CD4-positive, alpha-beta T cell treated with Interleukin-21 for 1 hour (primary cell): ENCODE results near the gene RBM28.

Source experiments
- DNase-seq: peaks from one replicate; pipeline ENCODE4 v3.0.0-alpha.2; 2020

The RBM28 gene

DNA sequence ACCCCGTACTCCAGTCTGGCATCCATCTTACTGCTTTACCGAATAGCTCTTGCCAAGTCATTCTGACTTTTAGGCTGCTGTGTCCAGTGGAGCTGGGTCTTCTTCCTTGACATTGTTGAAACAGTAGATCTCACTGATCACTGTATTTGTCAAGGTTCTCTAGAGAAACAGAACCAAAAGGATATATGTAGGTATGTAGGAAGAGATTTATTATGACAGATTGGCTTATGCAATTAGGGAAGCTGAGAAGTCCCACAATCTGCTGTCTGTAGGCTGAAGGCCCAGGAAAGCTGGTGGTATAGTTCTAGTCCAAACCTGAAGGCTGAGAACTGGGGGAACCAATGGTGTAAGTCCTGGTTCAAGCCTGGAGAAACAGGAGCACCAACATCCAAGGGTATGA, 29.9 kb upstream of the RBM28 start:
- no peak for DNase-seq

DNA sequence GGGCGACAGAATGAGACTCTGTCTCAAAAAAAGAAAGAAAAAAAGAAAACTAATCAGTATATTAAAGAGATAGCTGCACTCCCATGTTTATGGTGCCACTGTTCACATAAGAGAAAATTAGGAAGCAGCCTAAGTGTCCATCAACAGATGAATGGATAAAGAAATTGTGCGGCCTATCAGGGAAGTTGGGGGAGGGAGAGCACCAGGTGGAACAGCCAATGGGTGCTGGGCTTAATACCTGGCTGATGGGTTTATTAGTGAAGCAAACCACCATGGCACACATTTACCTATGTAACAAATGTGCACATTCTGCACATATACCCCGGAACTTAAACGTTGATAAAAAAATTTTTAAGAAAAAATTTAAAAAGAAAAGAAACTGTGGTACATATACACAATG, 26.8 kb upstream of the RBM28 start:
- DNase-seq: no peak

DNA sequence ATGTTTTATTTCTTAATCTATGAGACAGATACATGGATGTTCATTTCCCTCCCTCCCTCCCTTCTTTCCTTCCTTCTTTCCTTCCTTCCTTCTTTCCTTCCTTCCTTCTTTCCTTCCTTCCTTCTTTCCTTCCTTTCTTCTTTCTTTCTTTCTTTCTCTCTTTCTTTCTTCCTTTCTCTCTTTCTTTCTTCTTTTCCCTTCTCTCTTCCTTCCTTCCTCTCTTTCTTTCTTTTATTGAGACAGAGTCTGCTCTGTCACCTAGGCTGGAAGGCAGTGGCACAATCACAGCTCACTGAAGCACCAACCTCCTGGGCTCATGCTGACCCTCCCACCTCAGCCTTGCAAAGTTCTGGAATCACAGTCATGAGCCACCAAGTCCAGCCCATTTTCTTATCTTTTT, 23.3 kb upstream of the RBM28 start:
- no peak for DNase-seq

GRCh38 chr7:128366300-128366699, 22.6 kb upstream of the RBM28 start:
- no peak for DNase-seq

DNA sequence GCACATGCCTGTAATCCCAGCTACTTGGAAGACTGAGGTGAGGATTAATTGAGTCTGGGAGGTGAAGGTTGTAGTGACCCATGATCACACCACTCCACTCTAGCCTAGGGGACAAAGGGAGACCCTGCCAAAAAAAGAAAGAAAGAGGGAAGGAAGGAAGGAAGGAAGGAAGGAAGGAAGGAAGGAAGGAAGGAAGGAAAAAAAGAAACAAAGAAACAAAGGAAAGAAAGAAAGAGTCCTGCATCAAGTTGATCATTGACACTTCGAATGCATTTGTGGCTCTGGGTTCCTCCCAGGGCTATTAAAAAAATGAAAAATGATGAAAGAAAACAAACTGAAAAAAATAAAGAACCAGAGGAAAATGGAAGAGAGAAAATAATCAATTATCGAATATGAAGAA, 21.7 kb upstream of the RBM28 start:
- no peak for DNase-seq

DNA sequence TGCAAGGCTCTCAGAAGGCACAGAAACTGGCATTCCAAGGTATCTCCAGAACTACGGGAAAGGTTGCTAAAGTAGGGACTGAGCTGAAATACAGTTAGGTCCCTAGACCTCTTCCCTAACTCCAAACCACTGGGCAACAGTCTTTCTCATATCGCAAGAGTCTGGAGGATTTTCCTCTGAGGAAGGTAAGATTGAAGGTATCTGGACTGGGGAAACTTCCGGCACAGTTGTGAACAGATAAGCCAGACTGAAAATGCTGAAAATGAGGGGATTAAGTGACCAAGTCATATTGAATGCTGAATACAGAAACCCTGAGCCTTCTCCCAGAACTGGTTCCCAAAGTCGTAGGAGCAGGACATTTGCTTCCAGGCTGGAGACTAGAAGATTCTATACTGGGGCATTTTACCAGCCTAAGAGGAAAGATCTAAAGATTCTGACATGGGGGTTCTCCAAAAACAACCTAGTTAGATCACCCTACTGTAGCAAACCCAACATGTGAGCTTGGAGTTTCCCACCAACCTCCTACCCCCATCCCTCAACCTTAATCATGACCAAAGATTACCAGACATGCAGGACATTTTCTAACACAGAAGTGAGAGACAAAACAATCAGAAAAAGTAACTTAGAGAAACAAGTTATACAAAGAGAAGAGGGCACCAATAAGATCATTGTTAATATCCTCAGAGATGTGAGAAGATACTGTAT, 20.6 kb upstream of the RBM28 start:
- DNase-seq: no peak

- no peak for DNase-seq
These were observed 19.6 kb upstream of the RBM28 start for GRCh38 chr7:128363261-128363721.

DNA sequence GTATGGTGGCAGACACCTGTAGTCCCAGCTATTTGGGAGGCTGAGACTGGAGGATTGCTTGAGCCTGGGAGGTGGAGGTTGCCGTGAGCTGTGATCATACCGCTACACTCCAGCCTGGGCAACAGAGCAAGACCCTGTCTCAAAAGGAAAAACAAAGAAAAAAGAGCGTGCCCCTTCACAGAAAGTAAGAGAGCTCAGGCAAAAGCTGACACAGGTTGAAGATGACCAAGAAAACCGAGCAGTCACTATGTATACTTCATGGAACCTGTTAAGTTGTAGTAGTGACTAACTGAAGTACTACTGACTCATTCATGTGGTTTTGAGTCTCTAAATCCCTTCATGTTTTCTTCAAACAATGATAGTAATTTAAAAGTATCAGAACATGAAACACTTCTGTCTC, 19.0 kb upstream of the RBM28 start:
- DNase-seq: no peak

DNA sequence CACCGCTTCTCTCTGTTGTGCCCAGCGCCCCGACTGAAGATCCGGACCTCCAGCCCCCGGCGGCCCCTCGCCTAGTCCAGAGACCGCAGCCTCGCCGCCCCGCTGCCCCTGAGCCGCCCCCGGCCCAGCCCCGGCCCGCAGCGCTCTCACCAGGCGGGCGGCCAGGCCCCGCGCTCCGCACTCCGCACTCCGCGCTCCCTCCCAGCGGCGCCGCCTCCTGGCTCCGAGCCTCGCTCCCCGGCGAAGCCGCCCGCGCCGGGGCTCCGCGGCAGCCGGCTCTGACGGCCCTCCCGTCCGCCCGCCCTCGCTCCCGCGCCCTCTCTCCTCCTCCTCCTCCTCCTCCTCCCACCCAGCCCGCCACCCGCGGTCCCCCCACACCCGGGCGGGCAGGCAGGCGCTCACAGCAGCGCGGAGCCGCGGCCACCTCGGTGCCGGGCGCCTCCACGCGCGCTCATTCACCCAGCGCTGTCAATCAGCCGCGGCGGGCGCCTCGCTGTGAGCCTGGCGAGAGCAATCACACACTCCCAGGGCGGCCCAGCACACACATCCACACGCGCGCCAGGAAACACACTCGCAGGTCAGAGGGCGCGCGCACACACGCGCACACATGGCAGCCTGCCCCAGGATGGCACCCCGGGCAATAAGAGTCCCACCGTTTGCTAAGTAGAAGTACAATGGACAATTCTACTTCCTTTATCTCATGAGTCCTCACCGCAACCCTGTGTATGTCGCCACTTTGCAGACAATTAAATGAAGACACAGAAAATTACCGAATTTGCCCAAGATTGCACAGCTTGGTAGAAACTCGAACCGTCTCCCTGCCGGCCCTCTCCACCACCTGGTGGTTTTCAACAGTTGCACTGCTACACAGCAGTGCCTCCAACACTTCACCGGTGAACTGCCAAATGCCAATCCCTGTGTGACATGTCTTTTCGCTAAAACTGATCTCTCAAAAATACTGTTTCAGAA, 18.0 kb upstream of the RBM28 start, which contains the start of gene PRRT4:
Gene PRRT4, minus strand, starts transcription at position 280 of the 969 bp plus-strand sequence.
- DNase-seq: peak; percentile 55

- DNase-seq: no peak
These were observed 16.6 kb upstream of the RBM28 start for GRCh38 chr7:128360359-128360678.

GRCh38 chr7:128359939-128360338, 16.2 kb upstream of the RBM28 start:
- DNase-seq: no peak

DNA sequence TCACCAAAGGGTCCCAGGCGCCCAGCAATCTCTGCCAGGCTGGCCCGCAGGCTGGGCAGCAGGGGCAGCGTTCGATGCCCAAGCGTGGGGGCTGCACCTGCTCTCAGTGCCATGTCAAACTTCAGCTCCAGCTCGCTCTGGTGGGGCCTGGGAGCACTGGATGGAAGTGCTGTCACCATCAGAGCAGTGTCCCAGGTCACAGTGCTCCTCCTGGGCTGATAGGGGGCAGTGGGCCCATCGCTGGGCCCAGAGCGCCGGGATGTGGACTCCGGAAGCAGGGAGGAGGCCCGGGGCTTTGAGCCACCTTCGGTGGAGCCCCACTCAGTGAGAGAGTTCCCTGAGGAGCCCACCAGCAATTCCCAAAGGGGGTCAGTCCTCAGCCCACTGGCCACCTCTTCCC, 15.6 kb upstream of the RBM28 start:
- no peak for DNase-seq

GRCh38 chr7:128358233-128358632, 14.5 kb upstream of the RBM28 start:
- DNase-seq: no peak

GRCh38 chr7:128357217-128357613, 13.5 kb upstream of the RBM28 start:
- no peak for DNase-seq

GRCh38 chr7:128356546-128357216, 13.0 kb upstream of the RBM28 start:
- no peak for DNase-seq

GRCh38 chr7:128353610-128354009, 9.9 kb upstream of the RBM28 start:
- no peak for DNase-seq

DNA sequence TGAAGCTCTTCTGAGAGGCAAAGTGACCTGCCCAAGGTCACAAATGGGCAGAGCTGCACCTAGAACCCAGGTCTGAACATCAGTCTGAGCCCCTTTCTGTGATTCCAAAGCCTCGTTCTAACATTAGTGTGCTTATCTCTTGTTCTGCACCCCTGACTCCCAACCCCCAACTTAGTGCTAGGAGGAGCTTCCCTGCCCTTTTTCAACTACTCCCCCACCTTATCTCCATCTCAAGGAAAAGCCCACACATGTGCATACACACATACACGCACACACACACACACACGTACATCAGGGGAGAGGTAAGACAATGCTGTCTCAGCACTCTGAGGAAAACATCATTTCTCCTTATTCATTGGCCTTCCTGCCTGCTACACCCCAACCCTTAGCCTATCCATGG, 9.5 kb upstream of the RBM28 start:
- no peak for DNase-seq

DNA sequence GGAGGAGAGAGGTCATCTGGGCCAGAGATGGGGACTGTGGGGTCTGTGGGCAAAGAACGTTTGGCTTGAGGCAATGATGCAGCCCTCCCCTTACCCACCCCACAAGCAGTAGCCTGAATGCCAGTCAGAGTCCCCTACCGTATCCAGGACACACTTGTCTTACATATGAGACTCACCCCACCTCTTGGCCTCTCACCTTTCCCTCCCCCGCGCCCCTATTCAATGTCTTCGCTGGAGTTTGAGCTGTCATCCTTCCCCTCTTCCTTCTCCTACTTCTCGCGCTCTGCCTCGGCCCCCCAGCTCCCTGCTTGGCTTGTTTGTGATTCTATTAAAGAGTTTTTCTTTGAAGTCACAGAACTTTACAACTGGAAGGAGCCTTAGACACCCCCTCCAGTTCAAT, 8.9 kb upstream of the RBM28 start:
- DNase-seq: no peak

DNA sequence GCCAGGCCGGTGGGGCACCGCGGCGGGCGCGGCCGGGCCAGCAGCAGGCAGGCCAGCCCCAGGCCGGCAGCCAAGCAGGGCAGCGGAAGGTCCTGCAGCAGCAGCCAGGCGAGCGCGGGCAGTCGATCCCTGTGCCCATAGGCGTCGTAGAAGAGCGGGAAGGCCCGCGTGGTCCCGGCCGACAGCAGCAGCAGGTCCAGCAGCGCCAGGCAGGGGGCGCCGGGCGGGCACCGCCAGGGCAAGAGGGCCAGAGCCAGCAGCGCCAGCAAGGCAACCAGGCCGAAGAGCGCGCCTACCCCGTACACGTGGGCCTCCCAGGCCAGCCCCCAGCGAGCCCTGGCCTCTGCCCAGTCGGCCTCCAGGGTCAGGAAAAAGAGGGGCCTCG, 8.4 kb upstream of the RBM28 start:
- DNase-seq: peak; percentile 26

DNA sequence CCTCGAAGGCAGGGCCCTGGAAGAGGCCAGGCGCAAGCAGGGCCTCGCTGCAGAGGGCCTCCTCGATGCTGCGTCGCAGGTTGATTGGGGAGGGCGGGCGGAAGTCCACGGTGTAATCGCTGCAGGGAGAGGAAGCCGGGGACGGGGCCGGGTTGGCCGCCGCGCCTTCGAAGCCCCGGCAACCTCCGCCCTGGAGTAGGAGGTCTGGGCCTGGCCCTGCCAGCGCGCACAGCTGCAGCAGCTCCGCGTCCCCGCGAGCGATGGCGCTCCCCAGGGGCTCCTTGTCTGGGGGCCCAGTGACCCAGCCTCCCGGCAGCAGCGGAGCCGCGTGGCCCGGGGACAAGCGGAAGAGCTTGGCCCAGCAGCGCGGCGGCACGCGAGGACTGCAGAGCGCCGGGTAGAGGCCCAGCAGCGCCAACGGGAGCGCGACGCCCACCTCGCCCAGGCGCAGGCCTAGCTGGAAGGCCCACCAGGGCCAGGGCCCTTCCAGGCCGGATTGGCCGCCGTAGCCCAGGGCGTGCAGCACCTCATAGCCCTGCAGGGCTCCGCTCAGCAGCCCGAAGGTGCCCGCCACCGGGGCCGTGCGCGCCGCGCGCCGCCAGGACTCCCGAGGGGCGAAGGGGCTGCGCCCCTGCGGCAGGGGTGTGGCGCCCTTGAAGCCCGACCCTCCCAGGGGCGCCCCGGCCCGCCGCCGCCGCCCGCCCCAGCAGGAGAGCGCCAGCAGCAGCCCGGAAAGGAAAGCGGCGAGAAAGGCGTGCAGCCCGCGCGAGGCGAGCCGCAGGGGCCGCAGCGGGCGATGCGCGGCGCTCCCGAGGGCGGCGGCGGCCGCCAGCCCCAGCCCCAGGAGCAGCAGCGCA, 7.8 kb upstream of the RBM28 start:
- no peak for DNase-seq

DNA sequence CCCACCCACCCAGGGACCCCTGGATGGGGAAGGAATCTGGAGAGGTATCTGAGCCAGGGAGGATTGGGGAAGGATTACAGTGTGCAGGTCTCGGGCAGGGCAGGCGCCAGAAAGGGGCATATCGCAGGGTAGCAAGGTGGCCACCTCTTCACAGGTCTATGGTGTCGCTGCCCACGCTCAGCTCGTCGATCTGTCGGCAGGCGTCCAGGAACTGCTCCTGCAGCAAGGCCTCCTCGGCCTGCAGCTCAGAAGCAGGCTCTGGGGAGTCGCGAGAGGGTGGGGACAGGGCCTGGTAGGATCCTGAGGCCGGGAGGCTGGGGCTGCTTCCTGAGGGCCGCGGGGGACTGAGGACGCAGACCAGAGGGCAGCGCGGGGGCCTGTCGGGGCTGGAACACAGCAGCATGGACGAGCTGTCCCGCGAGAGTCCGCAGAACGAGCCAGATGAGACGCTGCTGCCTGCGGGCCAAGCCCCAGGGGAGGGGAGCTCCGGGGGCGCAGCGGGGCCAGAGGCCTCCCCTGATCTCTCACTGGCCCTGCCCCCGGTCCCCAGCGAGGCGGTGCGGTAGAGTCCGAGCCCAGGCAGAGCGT, 7.1 kb upstream of the RBM28 start:
- DNase-seq: no peak

DNA sequence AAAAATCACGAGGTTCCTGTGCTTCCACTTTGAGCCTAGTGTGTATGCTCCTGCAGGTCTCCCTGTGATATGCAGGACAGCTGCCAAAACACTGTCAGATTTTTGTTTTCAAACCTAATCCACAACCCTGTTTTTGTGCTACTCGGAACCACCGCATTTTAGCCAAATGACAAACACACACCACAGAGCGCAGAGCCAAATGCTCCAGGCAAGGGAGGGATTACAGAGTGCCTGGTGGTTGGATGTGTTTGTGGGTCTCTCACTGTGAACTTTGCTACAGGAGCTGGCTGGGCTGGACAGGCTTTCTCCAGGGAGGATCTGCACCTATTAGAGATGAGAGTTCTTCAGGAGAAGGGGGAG, 5.7 kb upstream of the RBM28 start:
- DNase-seq: no peak
